Omental fat pad (tissue), 4 donors: ENCODE data around the gene MAP3K4. TPM values are rescaled to one million over a fixed set of nuclear protein-coding genes. Genes with fewer than 3 reads are reported as not detected.
"Not testable (repeated sequence)": the region's sequence is repeated elsewhere in the genome, so short reads cannot be mapped to it uniquely, and the experiment has no call there.

Experiments
- ATAC-seq: fragments of 150-250 bp; one replicate; pipeline ENCODE4 v1.9.1; 2016; ENCODE audit warnings: mild to moderate bottlenecking, moderate library complexity; ENCODE audit not compliant: low FRiP score
- DNase-seq: peaks from one replicate; pipeline ENCODE4 v3.0.0-alpha.2; 2019; ENCODE audit warnings: low spot score
- total RNA-seq, 4 donors: library from RNA; depleted of rRNA; stranded (reverse); fragments of >200 nt; gene quantifications; one replicate each; pipeline ENCODE4 v1.1.0, GENCODE V29; 2016
- TF ChIP-seq, protein P1 (sequence below), 3 donors: fragments of 450-650 bp; IDR thresholded peaks; one replicate each; pipeline ENCODE4 v1.5.1; 2016 to 2017; ENCODE audit warnings: antibody characterized with exemption in 3 of 3, mild to moderate bottlenecking in 3 of 3, moderate library complexity in 2 of 3

MAP3K4 gene
- total RNA-seq, 4 donors from 2014 or later, result 18.9 to 33.6 (median 25.0) TPM

DNA sequence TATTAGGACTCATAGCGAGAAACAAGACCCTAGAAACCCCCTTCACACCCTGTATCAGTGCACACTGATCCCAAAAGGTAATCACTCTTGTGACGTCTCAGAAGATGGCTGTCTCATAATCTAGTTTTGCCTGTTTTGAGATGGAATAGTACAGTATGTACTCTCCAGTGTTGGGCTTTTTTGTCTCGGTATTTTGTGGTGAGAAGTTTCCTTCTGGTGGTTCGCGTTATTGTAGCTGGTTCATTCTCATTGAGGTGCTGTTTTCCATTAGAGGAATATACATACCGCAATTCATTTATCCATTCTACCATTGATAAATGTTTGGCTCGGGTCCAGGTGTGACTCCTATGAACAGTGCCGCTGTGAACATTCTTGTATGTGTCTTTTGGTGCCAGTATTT is 27.9 kb upstream of the MAP3K4 start:
- ATAC-seq (no peak), DNase-seq (no peak)
- TF ChIP-seq, protein P1, sequence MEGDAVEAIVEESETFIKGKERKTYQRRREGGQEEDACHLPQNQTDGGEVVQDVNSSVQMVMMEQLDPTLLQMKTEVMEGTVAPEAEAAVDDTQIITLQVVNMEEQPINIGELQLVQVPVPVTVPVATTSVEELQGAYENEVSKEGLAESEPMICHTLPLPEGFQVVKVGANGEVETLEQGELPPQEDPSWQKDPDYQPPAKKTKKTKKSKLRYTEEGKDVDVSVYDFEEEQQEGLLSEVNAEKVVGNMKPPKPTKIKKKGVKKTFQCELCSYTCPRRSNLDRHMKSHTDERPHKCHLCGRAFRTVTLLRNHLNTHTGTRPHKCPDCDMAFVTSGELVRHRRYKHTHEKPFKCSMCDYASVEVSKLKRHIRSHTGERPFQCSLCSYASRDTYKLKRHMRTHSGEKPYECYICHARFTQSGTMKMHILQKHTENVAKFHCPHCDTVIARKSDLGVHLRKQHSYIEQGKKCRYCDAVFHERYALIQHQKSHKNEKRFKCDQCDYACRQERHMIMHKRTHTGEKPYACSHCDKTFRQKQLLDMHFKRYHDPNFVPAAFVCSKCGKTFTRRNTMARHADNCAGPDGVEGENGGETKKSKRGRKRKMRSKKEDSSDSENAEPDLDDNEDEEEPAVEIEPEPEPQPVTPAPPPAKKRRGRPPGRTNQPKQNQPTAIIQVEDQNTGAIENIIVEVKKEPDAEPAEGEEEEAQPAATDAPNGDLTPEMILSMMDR (IDR thresholded peaks at IDR 0.05), result no peak

DNA sequence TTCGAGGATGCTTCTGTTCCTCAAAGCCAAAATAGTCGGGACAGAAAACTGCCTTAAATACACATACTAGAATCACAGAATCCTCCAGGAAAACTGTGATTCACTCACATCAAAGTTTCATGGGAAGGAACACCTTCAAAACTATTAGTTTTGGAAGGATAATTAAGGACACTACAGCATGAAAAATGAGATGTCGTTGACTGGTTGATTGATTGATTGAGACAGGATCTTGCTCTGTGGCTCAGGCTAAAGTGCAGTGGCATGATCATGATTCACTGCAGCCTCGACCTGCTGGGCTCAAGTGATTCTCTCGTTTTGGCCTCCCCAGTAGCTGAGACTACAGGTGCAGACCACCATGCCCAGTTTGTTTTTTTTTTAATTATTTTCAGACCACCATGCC is 25.7 kb upstream of the MAP3K4 start:
- TF ChIP-seq, protein P1 (IDR thresholded peaks at IDR 0.05), result no peak
- DNase-seq (no peak), ATAC-seq (no peak)

DNA sequence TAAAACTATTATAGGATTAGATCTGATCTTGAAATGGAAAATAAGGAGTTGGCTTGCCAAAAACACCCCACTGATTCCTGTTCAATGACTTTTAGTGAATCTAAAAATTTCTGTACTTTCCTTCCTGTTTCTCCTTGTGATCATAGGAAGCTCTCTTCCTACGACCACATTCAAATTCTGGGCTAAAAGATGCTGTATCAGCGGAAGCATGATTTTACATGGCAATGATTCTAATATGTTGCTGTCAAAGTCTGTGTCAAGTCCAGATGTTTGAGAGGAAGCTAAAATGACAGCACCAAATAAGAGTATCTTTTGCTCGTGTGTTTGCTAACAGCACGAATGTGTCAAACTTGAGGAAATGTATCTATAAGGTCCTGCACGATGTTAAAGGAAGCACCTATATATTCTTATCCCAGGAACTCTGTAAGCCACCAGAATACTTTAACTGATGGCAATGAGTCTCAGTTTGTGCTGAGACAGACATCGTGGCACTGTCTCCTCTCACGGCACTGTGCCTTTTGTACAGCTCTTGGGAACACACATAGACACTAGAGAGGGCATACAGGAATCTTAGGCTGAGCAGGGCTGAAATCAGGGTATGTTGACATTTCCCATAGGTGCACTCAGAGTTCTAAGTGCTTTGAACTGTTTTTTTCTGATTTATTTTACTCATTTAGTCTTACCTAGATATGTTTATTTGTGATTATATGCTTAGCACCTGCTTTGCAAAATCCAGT is 24.9 kb upstream of the MAP3K4 start:
- TF ChIP-seq, protein P1 (IDR thresholded peaks at IDR 0.05), result no peak
- no peak for DNase-seq
- no peak for ATAC-seq

DNA sequence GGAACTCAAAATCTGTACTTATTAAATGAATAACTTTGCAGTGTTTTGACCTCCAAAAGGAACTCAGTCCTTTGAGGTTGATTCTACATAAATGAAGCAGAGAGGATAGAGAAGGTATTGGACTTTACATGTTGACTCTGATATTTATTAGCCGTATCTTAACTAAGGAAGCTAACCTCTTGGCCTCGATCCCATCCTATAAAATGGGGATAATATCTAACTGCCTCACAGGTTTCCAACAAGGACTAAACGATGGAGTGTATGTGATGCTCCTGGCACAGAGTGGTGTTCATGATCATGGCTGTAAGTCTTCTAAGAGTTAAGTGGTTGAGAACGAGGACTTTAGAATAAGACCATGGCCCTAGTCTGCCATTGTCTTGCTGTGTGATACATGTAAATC is 24.2 kb upstream of the MAP3K4 start:
- ATAC-seq (no peak), DNase-seq (no peak)
- TF ChIP-seq, protein P1 (IDR thresholded peaks at IDR 0.05), result no peak

DNA sequence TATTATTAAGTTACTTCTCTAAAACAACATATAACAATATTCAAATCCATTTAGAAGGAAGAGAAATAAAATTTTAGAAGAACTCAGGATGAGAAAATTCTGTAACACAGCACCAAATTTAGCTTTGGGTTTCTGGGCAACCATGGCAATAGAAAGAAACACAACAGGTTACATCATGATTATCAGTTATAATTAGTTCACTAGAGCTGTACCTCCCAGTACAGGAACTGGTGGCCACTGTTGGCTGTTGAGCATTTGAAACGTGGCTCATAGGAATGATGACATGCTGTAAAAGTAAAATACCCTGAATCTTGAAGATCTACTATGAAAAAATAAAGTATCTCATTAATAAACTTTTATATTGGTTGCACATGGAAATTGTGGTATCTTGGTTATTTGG is 23.7 kb upstream of the MAP3K4 start:
- ATAC-seq (no peak), DNase-seq (no peak)
- TF ChIP-seq, protein P1 (IDR thresholded peaks at IDR 0.05), result no peak

DNA sequence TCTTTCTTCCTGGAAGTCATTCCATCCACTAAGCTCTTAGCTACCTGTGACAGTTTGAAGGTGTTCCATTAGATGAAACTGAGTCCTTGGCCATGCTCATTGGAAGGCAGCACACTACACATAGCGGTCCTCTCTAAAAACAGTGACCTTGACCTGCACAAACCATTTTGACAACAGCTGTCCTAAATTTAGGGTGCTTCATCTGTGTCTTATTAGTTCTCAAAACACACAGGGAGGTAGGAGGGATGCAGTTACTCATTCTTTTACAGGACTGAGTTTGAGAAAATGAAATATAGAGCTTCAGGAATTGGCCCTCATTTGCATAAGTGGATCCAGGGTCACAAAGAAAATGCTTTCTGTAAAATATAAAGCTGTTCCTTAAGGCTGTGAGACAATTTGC is 20.4 kb upstream of the MAP3K4 start:
- DNase-seq (no peak), ATAC-seq (no peak)
- TF ChIP-seq, protein P1 (IDR thresholded peaks at IDR 0.05), result no peak

DNA sequence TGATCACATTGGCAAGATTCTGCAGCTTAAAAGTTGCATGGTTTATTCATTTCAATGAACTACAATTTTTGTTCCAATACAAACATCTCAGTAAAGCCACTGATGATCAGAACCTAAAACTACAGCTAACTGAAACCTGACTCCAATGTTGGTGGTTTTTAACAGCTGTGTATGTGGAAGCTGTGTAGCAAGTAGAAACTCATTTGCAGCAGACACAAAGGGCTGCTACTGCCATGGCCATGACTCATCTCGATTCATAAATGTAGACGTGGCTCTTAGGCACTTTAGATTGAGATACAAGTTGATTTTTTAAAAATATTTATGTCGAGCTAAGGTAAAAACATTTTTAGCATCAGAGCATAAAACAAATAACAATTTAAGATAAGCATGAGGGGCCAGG is 19.5 kb upstream of the MAP3K4 start:
- TF ChIP-seq, protein P1 (IDR thresholded peaks at IDR 0.05), result no peak
- ATAC-seq, result no peak
- DNase-seq, result no peak

DNA sequence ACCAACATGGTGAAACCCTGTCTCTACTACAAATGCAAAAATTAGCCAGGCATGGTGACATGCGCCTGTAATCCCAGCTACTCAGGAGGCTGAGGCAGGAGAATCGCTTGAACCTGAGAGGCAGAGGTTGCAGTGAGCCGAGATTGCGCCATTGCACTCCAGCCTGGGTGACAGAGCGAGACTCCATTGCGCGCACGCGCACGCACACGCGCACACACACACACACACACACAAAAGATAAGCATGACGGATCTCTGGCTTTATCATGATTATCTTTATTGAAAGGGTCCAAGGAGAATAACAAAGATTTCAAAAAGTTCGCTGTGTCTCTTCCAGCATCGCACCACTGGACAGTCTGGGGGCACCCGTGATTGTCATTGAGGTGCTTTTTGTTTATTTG is 19.0 kb upstream of the MAP3K4 start:
- DNase-seq, ATAC-seq: not testable (repeated sequence)
